IPS-18c (cell line): ENCODE measurements around the gene SLC25A47.
A peak's percentile ranks its signal among the peaks of the same experiment; 100 is the strongest.

Experiments
- H3K4me3 ChIP-seq: 2 replicates; pipeline ENCODE4 v1.7.0; 2013; ENCODE audit warnings: low read depth, mild to moderate bottlenecking, low read length, moderate library complexity; ENCODE audit not compliant: insufficient read depth
- H3K9me3 ChIP-seq: one replicate; pipeline ENCODE4 v1.6.1; 2013; ENCODE audit warnings: mild to moderate bottlenecking, low read length, moderate library complexity; ENCODE audit not compliant: control insufficient read depth, insufficient read depth

SLC25A47 gene

GRCh38 chr14:100348784-100349685, 25.9 kb downstream of the SLC25A47 start:
- Histone ChIP-seq H3K9me3 (peaks cover 3% of the 10 kb centered on the region), H3K4me3 (no peak overlapping the region)

DNA sequence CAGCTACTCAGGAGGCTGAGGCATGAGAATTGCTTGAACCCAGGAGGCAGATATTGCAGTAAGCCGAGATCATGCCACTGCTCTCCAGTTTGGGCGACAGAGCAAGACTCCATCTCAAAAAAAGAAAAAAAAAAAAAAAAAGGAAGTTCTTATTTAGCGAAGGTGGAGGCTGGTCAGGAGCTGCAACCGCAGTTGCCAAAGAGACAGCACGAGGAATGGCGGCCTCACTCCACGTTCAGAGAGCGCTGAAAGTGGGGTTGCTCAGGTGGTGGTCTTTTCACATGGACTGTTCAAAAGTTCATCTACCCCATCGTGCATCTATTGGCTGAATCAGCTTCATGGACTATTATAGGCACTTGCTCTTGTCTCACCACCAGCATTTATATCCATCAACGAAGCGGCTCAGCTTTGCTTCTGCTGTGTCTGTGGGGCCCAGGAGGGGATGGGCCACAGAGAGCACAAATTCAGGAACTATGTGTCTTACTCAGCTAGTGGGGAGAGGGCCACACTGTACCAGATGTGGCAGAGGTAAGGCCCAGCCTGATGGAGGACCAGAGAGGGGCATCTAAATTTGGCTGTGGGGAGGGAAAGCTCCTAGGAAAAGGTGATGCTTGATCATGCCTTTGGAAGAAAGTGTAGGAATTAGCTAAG, 27.3 kb downstream of the SLC25A47 start:
- Histone ChIP-seq H3K4me3 (no peak overlapping the region), H3K9me3 (peaks cover 3% of the 10 kb centered on the region)

- Histone ChIP-seq H3K4me3 (no peak overlapping the region), H3K9me3 (peaks cover 3% of the 10 kb centered on the region)
These were observed 27.8 kb downstream of the SLC25A47 start for GRCh38 chr14:100350986-100351385.

DNA sequence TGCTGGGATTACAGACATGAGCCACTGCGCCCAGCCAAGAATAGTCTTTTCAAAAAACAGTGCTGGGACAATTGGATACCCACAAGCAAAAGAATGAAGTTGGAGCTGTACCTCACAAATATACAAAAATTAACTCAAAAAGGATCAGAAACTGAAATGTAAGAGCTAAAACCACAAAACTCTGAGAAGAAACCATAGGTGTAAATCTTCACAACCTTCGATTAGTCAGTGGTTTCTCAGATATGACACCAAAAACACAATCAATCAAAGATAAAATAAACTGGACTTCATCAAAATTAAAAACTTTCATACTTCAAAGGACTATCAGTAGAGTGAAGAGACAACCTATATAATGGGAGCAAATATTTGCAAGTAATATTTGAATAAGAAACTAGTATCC, 35.3 kb downstream of the SLC25A47 start:
- no peaks in the 10 kb centered on the region for H3K9me3 ChIP-seq
- no peak overlapping the region for H3K4me3 ChIP-seq

GRCh38 chr14:100359111-100359510, 36.0 kb downstream of the SLC25A47 start:
- Histone ChIP-seq H3K9me3 (no peaks in the 10 kb centered on the region), H3K4me3 (no peak overlapping the region)

- no peaks in the 10 kb centered on the region for H3K9me3 ChIP-seq
These were observed 36.7 kb downstream of the SLC25A47 start for GRCh38 chr14:100359881-100360280.

DNA sequence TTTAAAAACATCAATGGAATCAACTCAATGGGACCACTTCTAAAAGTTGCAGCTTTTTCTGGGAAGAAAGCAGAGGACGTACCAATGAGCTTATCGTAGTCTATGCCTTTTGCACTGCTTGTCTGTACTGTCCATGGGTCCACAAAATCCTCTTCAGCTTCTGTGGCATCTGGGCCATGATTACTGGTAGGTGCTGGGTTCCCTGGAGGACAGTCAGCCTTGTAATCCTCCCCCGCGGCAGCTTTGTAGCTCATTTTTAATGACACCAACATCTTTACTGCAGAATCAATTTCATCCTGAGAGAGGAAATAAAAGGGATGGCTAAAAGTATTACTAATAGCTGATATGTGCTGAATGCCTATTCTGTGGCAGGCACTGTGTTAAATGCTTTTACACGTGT, 38.5 kb downstream of the SLC25A47 start:
- Histone ChIP-seq H3K9me3 (no peaks in the 10 kb centered on the region), H3K4me3 (no peak overlapping the region)

More at GRCh38 chr14:100359881-100360280, 36.7 kb downstream of the SLC25A47 start:
- no peak overlapping the region for H3K4me3 ChIP-seq

GRCh38 chr14:100362311-100362927, 39.3 kb downstream of the SLC25A47 start:
- no peak overlapping the region for H3K4me3 ChIP-seq
- H3K9me3 ChIP-seq, result no peaks in the 10 kb centered on the region

DNA sequence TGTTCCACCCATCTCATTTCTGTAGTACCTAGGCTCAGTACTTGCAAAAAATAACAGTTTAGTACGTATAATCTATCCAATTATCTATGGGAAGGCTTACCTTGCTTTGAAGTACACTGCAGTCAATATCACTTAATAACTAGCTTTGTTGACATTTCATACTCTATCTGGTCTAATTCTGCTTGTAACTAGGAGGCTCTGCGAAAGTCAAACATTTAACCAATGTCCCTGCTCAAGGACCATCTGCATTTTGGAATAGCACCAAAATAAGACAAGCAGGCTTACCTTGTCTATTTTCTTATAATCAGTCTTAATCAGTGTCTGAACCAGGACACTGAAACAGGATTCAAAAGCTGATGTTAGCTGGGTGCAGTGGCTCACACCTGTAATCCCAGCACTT, 39.9 kb downstream of the SLC25A47 start:
- no peak overlapping the region for H3K4me3 ChIP-seq
- H3K9me3 ChIP-seq, result no peaks in the 10 kb centered on the region

DNA sequence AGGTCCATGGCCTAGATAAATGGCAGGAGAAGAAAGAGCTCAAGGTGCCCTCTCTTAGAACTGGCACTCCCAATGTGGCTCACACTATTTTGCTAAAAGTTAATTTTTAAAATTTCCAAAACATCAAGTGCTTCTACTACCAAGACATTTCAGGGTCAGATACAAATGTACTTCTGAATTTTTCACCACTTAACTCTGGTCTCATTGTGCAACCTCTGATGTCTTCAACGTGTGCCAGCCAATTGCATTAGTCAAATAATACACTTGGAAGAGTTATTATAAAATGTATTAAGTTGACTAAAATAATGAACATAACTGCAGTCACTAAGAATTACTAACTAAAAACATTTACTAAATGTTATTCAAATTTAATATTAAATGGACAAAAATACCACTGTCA, 41.3 kb downstream of the SLC25A47 start:
- Histone ChIP-seq H3K9me3 (no peaks in the 10 kb centered on the region), H3K4me3 (no peak overlapping the region)

DNA sequence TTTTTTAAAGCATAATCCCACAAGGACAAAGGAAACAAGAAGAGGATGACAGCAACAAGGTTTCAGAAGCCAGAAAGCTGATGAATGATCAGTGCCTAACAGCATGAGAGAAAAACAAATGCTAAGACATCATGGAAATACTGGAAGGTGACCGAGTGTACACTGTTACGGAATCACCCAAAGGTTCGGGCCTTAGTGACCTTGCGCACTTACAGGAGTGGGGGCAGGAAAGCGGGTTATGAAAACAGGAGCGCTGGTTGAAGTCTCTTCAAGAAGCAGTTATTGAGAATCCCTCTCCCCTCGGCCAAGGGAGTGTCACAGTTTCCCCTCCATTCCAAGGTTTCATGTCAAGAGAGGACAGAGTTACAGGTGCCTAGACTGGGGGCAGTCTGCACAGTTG, 42.6 kb downstream of the SLC25A47 start:
- Histone ChIP-seq H3K4me3 (no peak overlapping the region), H3K9me3 (no peaks in the 10 kb centered on the region)

DNA sequence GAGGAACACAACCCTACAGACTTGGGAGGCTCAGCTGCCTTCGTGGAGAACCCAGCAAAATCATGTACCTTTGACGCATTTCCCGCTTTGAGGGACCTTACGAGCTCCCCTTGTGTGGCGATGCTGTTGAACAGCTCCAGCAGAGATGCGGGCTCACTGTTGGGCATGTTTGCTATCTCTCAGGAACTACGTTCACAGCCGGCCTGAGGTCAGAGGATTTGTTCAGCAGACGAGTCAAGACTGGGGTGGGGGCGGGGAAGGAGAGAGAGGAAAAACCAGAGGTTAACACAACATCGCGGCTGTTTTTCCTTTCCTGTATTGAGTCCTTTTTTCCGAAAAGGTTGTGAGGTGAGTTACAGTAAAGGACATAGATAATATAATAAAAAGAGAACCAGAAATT, 45.9 kb downstream of the SLC25A47 start:
- H3K4me3 ChIP-seq, result no peak overlapping the region
- H3K9me3 ChIP-seq, result no peaks in the 10 kb centered on the region

DNA sequence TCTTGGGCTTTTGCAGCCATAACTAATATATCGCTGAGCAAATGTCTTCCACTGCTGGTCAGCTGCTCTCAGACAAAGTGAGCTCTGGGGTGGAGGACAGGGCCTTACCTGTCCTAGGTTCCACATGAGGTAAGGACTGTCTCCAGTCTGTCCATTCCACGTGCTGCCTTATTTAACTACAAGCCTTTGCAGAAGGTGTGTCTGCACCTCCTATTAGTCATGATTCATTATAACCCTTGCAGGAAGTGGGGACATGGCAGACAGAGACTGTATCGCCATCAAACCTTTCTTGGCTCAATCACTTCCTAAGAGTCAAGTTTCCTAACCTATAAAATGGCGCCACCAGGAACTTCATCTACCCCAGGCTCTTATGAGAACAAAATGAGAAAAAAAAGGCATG, 46.9 kb downstream of the SLC25A47 start:
- Histone ChIP-seq H3K9me3 (no peaks in the 10 kb centered on the region), H3K4me3 (no peak overlapping the region)

- H3K9me3 ChIP-seq, result no peaks in the 10 kb centered on the region
- no peak overlapping the region; the same call in 1 of the 2 replicates for H3K4me3 ChIP-seq
These were observed 48.6 kb downstream of the SLC25A47 start for GRCh38 chr14:100371773-100372172.

- Histone ChIP-seq H3K9me3 (no peaks in the 10 kb centered on the region), H3K4me3 (no peak overlapping the region)
These were observed 49.4 kb downstream of the SLC25A47 start for GRCh38 chr14:100372357-100373048.

GRCh38 chr14:100374270-100374669, 51.1 kb downstream of the SLC25A47 start:
- no peaks in the 10 kb centered on the region for H3K9me3 ChIP-seq
- H3K4me3 ChIP-seq, result peak overlapping the region; percentile 16; the same call in 1 of the 2 replicates

- no peaks in the 10 kb centered on the region for H3K9me3 ChIP-seq
These were observed 51.7 kb downstream of the SLC25A47 start for GRCh38 chr14:100374876-100375265.

More at GRCh38 chr14:100374876-100375265, 51.7 kb downstream of the SLC25A47 start:
- H3K4me3 ChIP-seq, result peak overlapping the region; percentile 88
